Measurements from ENCODE around the gene RTCA.

The RTCA gene

GRCh38 chr1:100267284-100267683 lies 1.3 kb downstream of the RTCA start:
- Histone ChIP-seq H3K9me3 (ENCODE audit: low read length) (no peaks in the 10 kb centered on the region), H2AFZ (ENCODE audit: low read length) (no peak overlapping the region), H3K9me2 (ENCODE audit: low read depth, low read length) (no peaks in the 10 kb centered on the region), H3K27ac (ENCODE audit: low read depth, low read length, poor library complexity, severe bottlenecking) (no peak overlapping the region), H3K4me1 (ENCODE audit: insufficient read depth, low read length, severe bottlenecking) (peaks cover 22% of the 10 kb centered on the region), H3K9ac (ENCODE audit: low read length) (peak overlapping the region; percentile 94; the same call in 1 of the 2 replicates), H4K20me1 (ENCODE audit: insufficient read depth, low read length) (no peaks in the 10 kb centered on the region), H3K27me3 (ENCODE audit: insufficient read depth, low read length) (no peaks in the 10 kb centered on the region), H3K4me3 (ENCODE audit: low read depth, low read length, poor library complexity, severe bottlenecking) (peak overlapping the region; percentile 84), H3F3A (ENCODE audit: insufficient read depth, low read length) (no peaks in the 10 kb centered on the region), H3K36me3 (ENCODE audit: insufficient read depth, low read length) (peaks cover 60% of the 10 kb centered on the region), H3K79me2 (ENCODE audit: insufficient read depth, low read length) (peaks cover 16% of the 10 kb centered on the region; the same call in 1 of the 2 replicates), H3K4me2 (ENCODE audit: low read length) (peak overlapping the region; percentile 82)
- TF ChIP-seq, protein P1, sequence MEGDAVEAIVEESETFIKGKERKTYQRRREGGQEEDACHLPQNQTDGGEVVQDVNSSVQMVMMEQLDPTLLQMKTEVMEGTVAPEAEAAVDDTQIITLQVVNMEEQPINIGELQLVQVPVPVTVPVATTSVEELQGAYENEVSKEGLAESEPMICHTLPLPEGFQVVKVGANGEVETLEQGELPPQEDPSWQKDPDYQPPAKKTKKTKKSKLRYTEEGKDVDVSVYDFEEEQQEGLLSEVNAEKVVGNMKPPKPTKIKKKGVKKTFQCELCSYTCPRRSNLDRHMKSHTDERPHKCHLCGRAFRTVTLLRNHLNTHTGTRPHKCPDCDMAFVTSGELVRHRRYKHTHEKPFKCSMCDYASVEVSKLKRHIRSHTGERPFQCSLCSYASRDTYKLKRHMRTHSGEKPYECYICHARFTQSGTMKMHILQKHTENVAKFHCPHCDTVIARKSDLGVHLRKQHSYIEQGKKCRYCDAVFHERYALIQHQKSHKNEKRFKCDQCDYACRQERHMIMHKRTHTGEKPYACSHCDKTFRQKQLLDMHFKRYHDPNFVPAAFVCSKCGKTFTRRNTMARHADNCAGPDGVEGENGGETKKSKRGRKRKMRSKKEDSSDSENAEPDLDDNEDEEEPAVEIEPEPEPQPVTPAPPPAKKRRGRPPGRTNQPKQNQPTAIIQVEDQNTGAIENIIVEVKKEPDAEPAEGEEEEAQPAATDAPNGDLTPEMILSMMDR (IDR thresholded peaks at IDR 0.05; ENCODE audit: low read length): no peak
- no peak for TF ChIP-seq EZH2 (IDR thresholded peaks at IDR 0.05; ENCODE audit: borderline replicate concordance, low read length)

- no peak overlapping the region for H3K4me2 ChIP-seq (ENCODE audit: low read length)
These were observed 2.2 kb downstream of the RTCA start for GRCh38 chr1:100268202-100268601.

DNA sequence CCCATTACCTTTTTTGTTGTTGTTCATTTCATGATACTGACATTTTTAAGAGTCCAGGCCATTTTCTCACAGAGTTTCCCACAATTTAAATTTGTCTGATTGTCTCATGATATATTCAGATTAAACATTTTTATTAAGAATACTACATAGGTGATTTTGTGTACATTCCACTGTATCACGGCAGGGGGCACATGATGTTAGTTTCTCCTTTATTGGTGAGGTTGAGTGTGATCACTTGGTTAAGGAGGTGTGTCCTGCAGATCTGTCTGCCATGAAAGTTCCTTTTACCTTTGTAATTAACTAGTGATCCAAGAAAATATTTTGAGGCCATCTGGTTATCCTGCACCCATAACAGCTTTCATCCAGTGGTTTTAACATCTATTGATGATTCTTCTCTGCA lies 11.8 kb downstream of the RTCA start:
- Histone ChIP-seq H3K9me3 (ENCODE audit: low read length) (no peaks in the 10 kb centered on the region), H3K4me3 (ENCODE audit: low read depth, low read length, poor library complexity, severe bottlenecking) (no peak overlapping the region), H3K27ac (ENCODE audit: low read depth, low read length, poor library complexity, severe bottlenecking) (no peak overlapping the region), H3K36me3 (ENCODE audit: insufficient read depth, low read length) (peaks cover 98% of the 10 kb centered on the region), H3K27me3 (ENCODE audit: insufficient read depth, low read length) (no peaks in the 10 kb centered on the region), H3K79me2 (ENCODE audit: insufficient read depth, low read length) (no peaks in the 10 kb centered on the region), H2AFZ (ENCODE audit: low read length) (no peak overlapping the region), H4K20me1 (ENCODE audit: insufficient read depth, low read length) (no peaks in the 10 kb centered on the region), H3K4me1 (ENCODE audit: insufficient read depth, low read length, severe bottlenecking) (no peaks in the 10 kb centered on the region), H3K9me2 (ENCODE audit: low read depth, low read length) (no peaks in the 10 kb centered on the region), H3K4me2 (ENCODE audit: low read length) (no peak overlapping the region), H3F3A (ENCODE audit: insufficient read depth, low read length) (0 out of 2 replicates have a peak, but pooled peaks cover 3% of the 10 kb centered on the region), H3K9ac (ENCODE audit: low read length) (no peak overlapping the region)
- TF ChIP-seq, protein P1 (IDR thresholded peaks at IDR 0.05; ENCODE audit: low read length): peak; percentile 43
- TF ChIP-seq EZH2 (IDR thresholded peaks at IDR 0.05; ENCODE audit: borderline replicate concordance, low read length): no peak

More at GRCh38 chr1:100268202-100268601, 2.2 kb downstream of the RTCA start:
- H3K9me2 ChIP-seq (ENCODE audit: low read depth, low read length): no peaks in the 10 kb centered on the region
- H3K4me1 ChIP-seq (ENCODE audit: insufficient read depth, low read length, severe bottlenecking): peaks cover 22% of the 10 kb centered on the region
- no peak overlapping the region for H3K4me3 ChIP-seq (ENCODE audit: low read depth, low read length, poor library complexity, severe bottlenecking)
- H3F3A ChIP-seq (ENCODE audit: insufficient read depth, low read length): no peaks in the 10 kb centered on the region
- no peaks in the 10 kb centered on the region for H3K27me3 ChIP-seq (ENCODE audit: insufficient read depth, low read length)
- peaks cover 67% of the 10 kb centered on the region for H3K36me3 ChIP-seq (ENCODE audit: insufficient read depth, low read length)
- TF ChIP-seq, protein P1 (IDR thresholded peaks at IDR 0.05; ENCODE audit: low read length): no peak
- TF ChIP-seq EZH2 (IDR thresholded peaks at IDR 0.05; ENCODE audit: borderline replicate concordance, low read length): no peak
- no peak overlapping the region for H2AFZ ChIP-seq (ENCODE audit: low read length)
- H3K79me2 ChIP-seq (ENCODE audit: insufficient read depth, low read length): peaks cover 16% of the 10 kb centered on the region; the same call in 1 of the 2 replicates
- H3K9ac ChIP-seq (ENCODE audit: low read length): no peak overlapping the region
- no peaks in the 10 kb centered on the region for H3K9me3 ChIP-seq (ENCODE audit: low read length)
- H3K27ac ChIP-seq (ENCODE audit: low read depth, low read length, poor library complexity, severe bottlenecking): no peak overlapping the region
- no peaks in the 10 kb centered on the region for H4K20me1 ChIP-seq (ENCODE audit: insufficient read depth, low read length)
